Panc1 (cell line): ENCODE results near the gene PTPRCAP.

ENCODE experiments used
- CTCF ChIP-seq: fragments of 450-650 bp; IDR thresholded peaks from 2 replicates; pipeline ENCODE4 v1.5.1; 2017; ENCODE audit warnings: mild to moderate bottlenecking
- POLR2AphosphoS5 ChIP-seq: IDR thresholded peaks from 2 replicates; pipeline ENCODE4 v1.6.1; 2012; ENCODE audit warnings: mild to moderate bottlenecking, low read depth, low read length, moderate library complexity
- REST ChIP-seq, 2 experiments: IDR thresholded peaks; 2 replicates each; pipeline ENCODE4 v1.6.1; 2011 to 2012; ENCODE audit warnings: low read depth in 2 of 2, control low read depth in 1 of 2, low read length in 1 of 2, mild to moderate bottlenecking in 1 of 2, moderate library complexity in 1 of 2; ENCODE audit not compliant: insufficient read depth in 1 of 2
- SIN3A ChIP-seq: IDR thresholded peaks from 2 replicates; pipeline ENCODE4 v1.6.1; 2012; ENCODE audit warnings: low read depth, mild to moderate bottlenecking, low read length, moderate library complexity, borderline replicate concordance; ENCODE audit not compliant: insufficient read depth
- TCF7L2 ChIP-seq: IDR thresholded peaks from 2 replicates; pipeline ENCODE4 v1.6.1; 2011; ENCODE audit warnings: mild to moderate bottlenecking, low read depth, low read length, inconsistent platforms

- TF ChIP-seq CTCF (no peak), SIN3A (no peak), REST (IDR thresholded peaks at IDR 0.05; ENCODE audit: insufficient read depth in 1 of 2, low read depth in 2 of 2, low read length in 1 of 2) (no peak), POLR2AphosphoS5 (no peak), TCF7L2 (no peak)
These were observed 20.0 kb upstream of the PTPRCAP start for GRCh38 chr11:67457453-67457852.
